Measurements from ENCODE around the gene MALL.
"Not testable (repeated sequence)": the region's sequence is repeated elsewhere in the genome, so short reads cannot be mapped to it uniquely, and the experiment has no call there.

MALL gene

GRCh38 chr2:110120171-110121051 lies 4.8 kb upstream of the MALL start:
- no peak for DNase-seq

- DNase-seq = no peak
Measured at GRCh38 chr2:110116033-110116710, 550 bp upstream of the MALL start.

- DNase-seq = no peak
Measured at GRCh38 chr2:110114831-110115255, 779 bp downstream of the MALL start.

- DNase-seq = no peak
Measured at GRCh38 chr2:110113961-110114591, 1.5 kb downstream of the MALL start.

- DNase-seq = not testable (repeated sequence)
Measured at GRCh38 chr2:110108291-110108690, 7.3 kb downstream of the MALL start.

- DNase-seq = no peak
Measured at GRCh38 chr2:110107092-110108079, 8.2 kb downstream of the MALL start.

GRCh38 chr2:110106642-110107041 lies 9.0 kb downstream of the MALL start:
- DNase-seq = no peak

GRCh38 chr2:110105608-110106467 lies 9.8 kb downstream of the MALL start:
- DNase-seq = no peak

- no peak for DNase-seq
Measured at GRCh38 chr2:110105183-110105582, 10.4 kb downstream of the MALL start.

GRCh38 chr2:110104025-110104771 lies 11.4 kb downstream of the MALL start:
- DNase-seq = no peak

- no peak for DNase-seq
Measured at GRCh38 chr2:110103061-110103961, 12.3 kb downstream of the MALL start.

- no peak for DNase-seq
Measured at GRCh38 chr2:110101901-110102803, 13.5 kb downstream of the MALL start.

- no peak for DNase-seq
Measured at GRCh38 chr2:110101280-110101844, 14.3 kb downstream of the MALL start.

GRCh38 chr2:110100880-110101279 lies 14.7 kb downstream of the MALL start:
- not testable (repeated sequence) for DNase-seq

GRCh38 chr2:110100480-110100879 lies 15.1 kb downstream of the MALL start:
- no peak for DNase-seq

GRCh38 chr2:110099471-110100225 lies 16.0 kb downstream of the MALL start:
- no peak for DNase-seq

- DNase-seq = no peak
Measured at GRCh38 chr2:110099038-110099425, 16.6 kb downstream of the MALL start.
